GM12878 (cell line): ENCODE results near the gene HLTF. TPM values are rescaled to one million over a fixed set of nuclear protein-coding genes. Genes with fewer than 3 reads are reported as not detected.

Experiments
- ATAC-seq: fragments of 200-7000 bp; cut with Tn5 transposase; 3 replicates; pipeline ENCODE4 v1.9.1; 2020; ENCODE audit warnings: mild to moderate bottlenecking, moderate library complexity
- BruUV-seq: library from RNA; stranded (reverse); fragments of 400-500 nt; replicated peaks from 2 replicates; lab custom pipeline; 2021; lab: Mats Ljungman, UMichigan
- CTCF ChIA-PET: fragments of 300-600 bp; sonication (Branson Sonifier 250); formaldehyde crosslinking; extraction: SDS; loops from one replicate; lab custom pipeline; 2021; ENCODE audit warnings: inconsistent platforms; lab: Yijun Ruan, JAX
- POLR2A ChIA-PET: fragments of 350-600 bp; formaldehyde crosslinking; extraction: SDS; loops from one replicate; lab custom pipeline; 2021; ENCODE audit warnings: inconsistent platforms; lab: Charles Lee
- RAD21 ChIA-PET: fragments of 300-600 bp; sonication (Branson Sonifier 250); formaldehyde crosslinking; loops from one replicate; lab custom pipeline; 2023; ENCODE audit warnings: antibody characterized with exemption; ENCODE audit not compliant: unreplicated experiment; lab: Charles Lee
- SMC1A ChIA-PET: fragments of 300-600 bp; sonication (Branson Sonifier 250); formaldehyde crosslinking; loops from one replicate; lab custom pipeline; 2023; ENCODE audit not compliant: unreplicated experiment, uncharacterized antibody; lab: Charles Lee
- DNase-seq: peaks from one replicate; pipeline ENCODE4 v3.0.0-alpha.2; 2011; ENCODE audit warnings: low read depth, low spot score
- FAIRE-seq: peaks from 3 replicates; lab custom pipeline; 2011; peaks lifted over from hg19 to GRCh38; lab: Jason Lieb, UNC
- H2AFZ ChIP-seq: 2 replicates; pipeline ENCODE4 v1.6.0; 2011; ENCODE audit warnings: low read depth, low read length, control low read depth; ENCODE audit not compliant: control insufficient read depth
- H3K27ac ChIP-seq: 2 replicates; pipeline ENCODE4 v1.5.1; 2011; ENCODE audit warnings: control low read depth; ENCODE audit not compliant: control insufficient read depth, insufficient read depth
- H3K27me3 ChIP-seq, 2 experiments: replicated peaks in 1 of 2; 2 replicates each; pipeline versions ENCODE4 v1.6.0 to v1.6.1; 2011; ENCODE audit warnings: low read length in 1 of 2; ENCODE audit not compliant: control insufficient read depth in 2 of 2, insufficient read depth in 2 of 2
- H3K36me3 ChIP-seq, 2 experiments: 2 replicates each; pipeline ENCODE4 v1.5.1; 2011; ENCODE audit warnings: low read length in 1 of 2; ENCODE audit not compliant: control insufficient read depth in 2 of 2, insufficient read depth in 2 of 2
- H3K4me1 ChIP-seq: 2 replicates; pipeline ENCODE4 v1.6.1; 2011; ENCODE audit warnings: mild to moderate bottlenecking, low read length, moderate library complexity, mixed read lengths; ENCODE audit not compliant: control insufficient read depth, insufficient read depth
- H3K4me2 ChIP-seq: 2 replicates; pipeline ENCODE4 v1.6.0; 2011; ENCODE audit warnings: control low read depth; ENCODE audit not compliant: control insufficient read depth, insufficient read depth
- H3K4me3 ChIP-seq: fragments of 200-600 bp; sonication (generic); 2 replicates; pipeline ENCODE4 v1.5.1; 2016
- H3K79me2 ChIP-seq: 2 replicates; pipeline ENCODE4 v1.6.0; 2011; ENCODE audit warnings: low read length; ENCODE audit not compliant: control insufficient read depth, insufficient read depth
- H3K9ac ChIP-seq: 2 replicates; pipeline ENCODE4 v1.8.0; 2011; ENCODE audit warnings: low read length, control low read depth, mixed read lengths; ENCODE audit not compliant: control insufficient read depth, insufficient read depth
- H3K9me3 ChIP-seq: replicated peaks from 3 replicates; pipeline ENCODE4 v1.5.1; 2011; ENCODE audit warnings: mild to moderate bottlenecking, low read length; ENCODE audit not compliant: control insufficient read depth, insufficient read depth
- H4K20me1 ChIP-seq: 2 replicates; pipeline ENCODE4 v1.6.0; 2011; ENCODE audit not compliant: control insufficient read depth, insufficient read depth
- BRCA1 ChIP-seq: IDR thresholded peaks from 2 replicates; pipeline ENCODE4 v1.6.1; 2011; ENCODE audit warnings: low read depth, low read length, improper control_type of control experiment
- ESRRA ChIP-seq: IDR thresholded peaks from 2 replicates; pipeline ENCODE4 v1.6.1; 2012; ENCODE audit warnings: mild to moderate bottlenecking, low read length, improper control_type of control experiment
- ETV6 ChIP-seq, 2 experiments: fragments of 450-650 bp in 1 of 2; IDR thresholded peaks in 1 of 2; conservative IDR thresholded peaks in 1 of 2; 2 replicates each; pipeline ENCODE4 v1.6.1; 2014; ENCODE audit warnings: antibody characterized with exemption in 1 of 2, borderline replicate concordance in 1 of 2, low read depth in 1 of 2, mild to moderate bottlenecking in 1 of 2, moderate library complexity in 1 of 2
- HDAC2 ChIP-seq: fragments of 200-600 bp; sonication (generic); IDR thresholded peaks from 2 replicates; pipeline ENCODE4 v1.6.1; 2017
- RCOR1 ChIP-seq: conservative IDR thresholded peaks from 2 replicates; pipeline ENCODE4 v1.6.1; 2012; ENCODE audit warnings: low read depth, low read length, improper control_type of control experiment
- SIN3A ChIP-seq: IDR thresholded peaks from 2 replicates; pipeline ENCODE4 v1.6.1; 2012; ENCODE audit warnings: low read depth, low read length, improper control_type of control experiment
- WGBS: methylation state at CpG from one replicate; pipeline ENCODE4 v1.1.6; 2016; ENCODE audit warnings: low lambda C conversion rate; ENCODE audit not compliant: insufficient replicate concordance, insufficient coverage; ENCODE audit errors: missing lambda C conversion rate; 5-methylcytosine and 5-hydroxymethylcytosine counted together
- in situ Hi-C: fragments of 300-500 bp; cut with MboI; formaldehyde crosslinking; loops from 9 replicates; pipeline ENCODE4 v1.14.3; 2018; ENCODE audit warnings: mixed read lengths
- intact Hi-C: fragments of 100-400 bp; cut with micrococcal nuclease; formaldehyde crosslinking; loops from one replicate; pipeline ENCODE4 v1.14.2; 2022; ENCODE audit not compliant: unreplicated experiment
- polyA plus RNA-seq, 11 experiments: library from polyadenylated mRNA; depleted of rRNA in 4 of 11; unstranded in 6 of 11; stranded (reverse) in 5 of 11; fragments of >200 nt; fragmentation: Nextera tagmentation in 4 of 11; fragmentation: Illumina TruSeq in 1 of 11; extraction: Ambion mirVana in 4 of 11; extraction: Trizol in 1 of 11; gene quantifications; 1 replicate in 1 of 11; 2 replicates in 10 of 11; pipeline versions ENCODE4 v1.2.1 to v1.2.3, GENCODE V29; 2011 to 2016; ENCODE audit warnings: inconsistent platforms in 2 of 11, missing spikeins in 2 of 11, low read depth in 1 of 11
- total RNA-seq, 4 experiments: library from RNA; depleted of rRNA in 3 of 4; stranded (reverse); fragments of >200 nt in 3 of 4; fragmentation: Illumina TruSeq in 1 of 4; extraction: Trizol in 1 of 4; gene quantifications; 2 replicates each; pipeline versions ENCODE4 v1.2.1 to v1.2.3, GENCODE V29; 2013 to 2021
- TF ChIP-seq, protein P1 (sequence below): fragments of 450-650 bp; IDR thresholded peaks from 2 replicates; pipeline ENCODE4 v1.6.1; 2017; ENCODE audit warnings: mild to moderate bottlenecking, moderate library complexity
- TF ChIP-seq, protein P2 (sequence below): fragments of 450-650 bp; IDR thresholded peaks from 2 replicates; pipeline ENCODE4 v1.6.1; 2017; ENCODE audit warnings: mild to moderate bottlenecking, moderate library complexity
- TF ChIP-seq, protein P3 (sequence below): fragments of 450-650 bp; formaldehyde crosslinking; IDR thresholded peaks from 2 replicates; pipeline ENCODE4 v1.5.0; 2022; ENCODE audit warnings: mild to moderate bottlenecking, missing genetic modification characterization

HLTF gene
- total and polyA plus RNA-seq, 10 of the 15 experiments (the other 5 are each of a cell fraction or from before 2014, with no cell fraction given) = 13.7 to 50.4 (median 31.7) TPM

DNA sequence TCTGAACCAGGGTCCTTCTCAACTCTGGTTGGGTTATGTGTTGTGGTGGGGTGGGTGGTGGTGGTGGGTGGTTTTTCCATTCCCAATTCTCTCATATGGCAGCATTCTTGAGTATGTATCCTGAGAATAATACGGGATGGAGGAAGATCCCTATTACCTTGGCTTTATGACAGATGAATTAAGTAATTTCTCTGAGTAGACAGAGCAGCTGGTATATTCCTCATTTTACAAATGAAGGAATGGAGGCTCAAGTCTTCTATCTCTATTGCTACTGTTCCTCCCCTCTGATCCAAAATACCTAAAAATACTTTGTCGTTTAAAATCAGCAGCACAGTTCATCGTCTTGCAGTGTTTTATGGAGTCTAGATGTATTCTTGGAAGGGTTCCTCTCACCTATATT lies 84.6 kb downstream of the HLTF start (continued):
- TF ChIP-seq, protein P1, sequence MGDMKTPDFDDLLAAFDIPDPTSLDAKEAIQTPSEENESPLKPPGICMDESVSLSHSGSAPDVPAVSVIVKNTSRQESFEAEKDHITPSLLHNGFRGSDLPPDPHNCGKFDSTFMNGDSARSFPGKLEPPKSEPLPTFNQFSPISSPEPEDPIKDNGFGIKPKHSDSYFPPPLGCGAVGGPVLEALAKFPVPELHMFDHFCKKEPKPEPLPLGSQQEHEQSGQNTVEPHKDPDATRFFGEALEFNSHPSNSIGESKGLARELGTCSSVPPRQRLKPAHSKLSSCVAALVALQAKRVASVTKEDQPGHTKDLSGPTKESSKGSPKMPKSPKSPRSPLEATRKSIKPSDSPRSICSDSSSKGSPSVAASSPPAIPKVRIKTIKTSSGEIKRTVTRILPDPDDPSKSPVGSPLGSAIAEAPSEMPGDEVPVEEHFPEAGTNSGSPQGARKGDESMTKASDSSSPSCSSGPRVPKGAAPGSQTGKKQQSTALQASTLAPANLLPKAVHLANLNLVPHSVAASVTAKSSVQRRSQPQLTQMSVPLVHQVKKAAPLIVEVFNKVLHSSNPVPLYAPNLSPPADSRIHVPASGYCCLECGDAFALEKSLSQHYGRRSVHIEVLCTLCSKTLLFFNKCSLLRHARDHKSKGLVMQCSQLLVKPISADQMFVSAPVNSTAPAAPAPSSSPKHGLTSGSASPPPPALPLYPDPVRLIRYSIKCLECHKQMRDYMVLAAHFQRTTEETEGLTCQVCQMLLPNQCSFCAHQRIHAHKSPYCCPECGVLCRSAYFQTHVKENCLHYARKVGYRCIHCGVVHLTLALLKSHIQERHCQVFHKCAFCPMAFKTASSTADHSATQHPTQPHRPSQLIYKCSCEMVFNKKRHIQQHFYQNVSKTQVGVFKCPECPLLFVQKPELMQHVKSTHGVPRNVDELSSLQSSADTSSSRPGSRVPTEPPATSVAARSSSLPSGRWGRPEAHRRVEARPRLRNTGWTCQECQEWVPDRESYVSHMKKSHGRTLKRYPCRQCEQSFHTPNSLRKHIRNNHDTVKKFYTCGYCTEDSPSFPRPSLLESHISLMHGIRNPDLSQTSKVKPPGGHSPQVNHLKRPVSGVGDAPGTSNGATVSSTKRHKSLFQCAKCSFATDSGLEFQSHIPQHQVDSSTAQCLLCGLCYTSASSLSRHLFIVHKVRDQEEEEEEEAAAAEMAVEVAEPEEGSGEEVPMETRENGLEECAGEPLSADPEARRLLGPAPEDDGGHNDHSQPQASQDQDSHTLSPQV = no peak

DNA sequence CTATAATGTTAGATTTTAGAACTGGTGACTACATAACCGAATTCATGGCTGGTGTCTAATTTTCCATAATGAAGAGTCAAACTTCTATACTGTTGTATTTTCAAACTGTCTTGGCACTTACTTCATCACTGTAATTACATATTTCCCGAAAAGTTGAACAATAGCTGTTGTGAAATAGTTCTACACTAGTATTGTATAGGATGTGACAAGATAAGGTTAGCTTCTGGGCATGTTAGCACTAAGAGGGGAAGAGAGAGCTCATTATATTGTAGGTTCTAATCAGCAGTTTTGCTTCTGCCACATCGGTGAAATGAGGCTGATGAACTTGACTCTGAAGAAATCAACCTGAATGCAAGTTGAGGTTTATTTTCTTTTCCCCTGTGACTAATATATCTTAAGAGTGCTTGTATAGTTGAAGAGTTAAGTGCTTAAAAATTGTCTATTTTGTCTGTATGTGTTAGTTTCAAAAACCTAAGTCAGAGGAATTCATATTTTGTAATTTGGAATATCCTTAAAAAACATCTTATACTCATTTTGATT lies 86.1 kb downstream of the HLTF start:
- peaks cover 22% of the 10 kb centered on the region for H3K4me1 ChIP-seq
- FAIRE-seq = no peak
- H3K27me3 ChIP-seq = no peaks in the 10 kb centered on the region
- RAD21 ChIA-PET = interaction anchor here (1.2 to 1.4 kb wide), 2 partner anchors 9 to 43 kb away, joined by 4 read pairs; partner anchors contain the start of gene GYG1
- H3K9ac ChIP-seq = no peak overlapping the region
- CTCF ChIA-PET = interaction anchor here (1.3 to 1.6 kb wide), 2 partner anchors 8 to 49 kb away, joined by 3 to 4 read pairs; no protein-coding TSS in a partner anchor
- SMC1A ChIA-PET = interaction anchor here (0.6 to 1.7 kb wide), 5 partner anchors 10 to 272 kb away, joined by 3 to 5 read pairs (median 4); no protein-coding TSS in a partner anchor
- in situ Hi-C loops = no loop called here
- no peak overlapping the region for H3K4me3 ChIP-seq
- H3K4me2 ChIP-seq = peak overlapping the region; percentile 22; the same call in 1 of the 2 replicates
- H3K36me3 ChIP-seq = no peaks in the 10 kb centered on the region
- POLR2A ChIA-PET = interaction anchor here (1.7 kb wide), 1 partner anchor 8 kb away, joined by 4 read pairs; the partner anchor contains the start of gene GYG1
- no peaks in the 10 kb centered on the region for H3K9me3 ChIP-seq
- H2AFZ ChIP-seq = no peak overlapping the region
- peak overlapping the region; percentile 15 for H3K27ac ChIP-seq
- no peaks in the 10 kb centered on the region for H3K79me2 ChIP-seq
- BruUV-seq = no TSS peak
- intact Hi-C loops = no loop called here
- 100% methylated on average over 3 of the region's 3 CpGs for WGBS
- ATAC-seq = no peak
- DNase-seq = no peak
- no peaks in the 10 kb centered on the region for H4K20me1 ChIP-seq
- TF ChIP-seq ETV6 (conservative IDR thresholded peaks at IDR 0.05 in 1 of 2, IDR thresholded peaks at IDR 0.05 in 1 of 2; ENCODE audit: borderline replicate concordance in 1 of 2, low read depth in 1 of 2) (no peak), RCOR1 (no peak), HDAC2 (no peak), SIN3A (no peak), ESRRA (no peak), BRCA1 (no peak)
- TF ChIP-seq, protein P2, sequence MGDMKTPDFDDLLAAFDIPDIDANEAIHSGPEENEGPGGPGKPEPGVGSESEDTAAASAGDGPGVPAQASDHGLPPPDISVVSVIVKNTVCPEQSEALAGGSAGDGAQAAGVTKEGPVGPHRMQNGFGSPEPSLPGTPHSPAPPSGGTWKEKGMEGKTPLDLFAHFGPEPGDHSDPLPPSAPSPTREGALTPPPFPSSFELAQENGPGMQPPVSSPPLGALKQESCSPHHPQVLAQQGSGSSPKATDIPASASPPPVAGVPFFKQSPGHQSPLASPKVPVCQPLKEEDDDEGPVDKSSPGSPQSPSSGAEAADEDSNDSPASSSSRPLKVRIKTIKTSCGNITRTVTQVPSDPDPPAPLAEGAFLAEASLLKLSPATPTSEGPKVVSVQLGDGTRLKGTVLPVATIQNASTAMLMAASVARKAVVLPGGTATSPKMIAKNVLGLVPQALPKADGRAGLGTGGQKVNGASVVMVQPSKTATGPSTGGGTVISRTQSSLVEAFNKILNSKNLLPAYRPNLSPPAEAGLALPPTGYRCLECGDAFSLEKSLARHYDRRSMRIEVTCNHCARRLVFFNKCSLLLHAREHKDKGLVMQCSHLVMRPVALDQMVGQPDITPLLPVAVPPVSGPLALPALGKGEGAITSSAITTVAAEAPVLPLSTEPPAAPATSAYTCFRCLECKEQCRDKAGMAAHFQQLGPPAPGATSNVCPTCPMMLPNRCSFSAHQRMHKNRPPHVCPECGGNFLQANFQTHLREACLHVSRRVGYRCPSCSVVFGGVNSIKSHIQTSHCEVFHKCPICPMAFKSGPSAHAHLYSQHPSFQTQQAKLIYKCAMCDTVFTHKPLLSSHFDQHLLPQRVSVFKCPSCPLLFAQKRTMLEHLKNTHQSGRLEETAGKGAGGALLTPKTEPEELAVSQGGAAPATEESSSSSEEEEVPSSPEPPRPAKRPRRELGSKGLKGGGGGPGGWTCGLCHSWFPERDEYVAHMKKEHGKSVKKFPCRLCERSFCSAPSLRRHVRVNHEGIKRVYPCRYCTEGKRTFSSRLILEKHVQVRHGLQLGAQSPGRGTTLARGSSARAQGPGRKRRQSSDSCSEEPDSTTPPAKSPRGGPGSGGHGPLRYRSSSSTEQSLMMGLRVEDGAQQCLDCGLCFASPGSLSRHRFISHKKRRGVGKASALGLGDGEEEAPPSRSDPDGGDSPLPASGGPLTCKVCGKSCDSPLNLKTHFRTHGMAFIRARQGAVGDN = no peak
- TF ChIP-seq, protein P3, sequence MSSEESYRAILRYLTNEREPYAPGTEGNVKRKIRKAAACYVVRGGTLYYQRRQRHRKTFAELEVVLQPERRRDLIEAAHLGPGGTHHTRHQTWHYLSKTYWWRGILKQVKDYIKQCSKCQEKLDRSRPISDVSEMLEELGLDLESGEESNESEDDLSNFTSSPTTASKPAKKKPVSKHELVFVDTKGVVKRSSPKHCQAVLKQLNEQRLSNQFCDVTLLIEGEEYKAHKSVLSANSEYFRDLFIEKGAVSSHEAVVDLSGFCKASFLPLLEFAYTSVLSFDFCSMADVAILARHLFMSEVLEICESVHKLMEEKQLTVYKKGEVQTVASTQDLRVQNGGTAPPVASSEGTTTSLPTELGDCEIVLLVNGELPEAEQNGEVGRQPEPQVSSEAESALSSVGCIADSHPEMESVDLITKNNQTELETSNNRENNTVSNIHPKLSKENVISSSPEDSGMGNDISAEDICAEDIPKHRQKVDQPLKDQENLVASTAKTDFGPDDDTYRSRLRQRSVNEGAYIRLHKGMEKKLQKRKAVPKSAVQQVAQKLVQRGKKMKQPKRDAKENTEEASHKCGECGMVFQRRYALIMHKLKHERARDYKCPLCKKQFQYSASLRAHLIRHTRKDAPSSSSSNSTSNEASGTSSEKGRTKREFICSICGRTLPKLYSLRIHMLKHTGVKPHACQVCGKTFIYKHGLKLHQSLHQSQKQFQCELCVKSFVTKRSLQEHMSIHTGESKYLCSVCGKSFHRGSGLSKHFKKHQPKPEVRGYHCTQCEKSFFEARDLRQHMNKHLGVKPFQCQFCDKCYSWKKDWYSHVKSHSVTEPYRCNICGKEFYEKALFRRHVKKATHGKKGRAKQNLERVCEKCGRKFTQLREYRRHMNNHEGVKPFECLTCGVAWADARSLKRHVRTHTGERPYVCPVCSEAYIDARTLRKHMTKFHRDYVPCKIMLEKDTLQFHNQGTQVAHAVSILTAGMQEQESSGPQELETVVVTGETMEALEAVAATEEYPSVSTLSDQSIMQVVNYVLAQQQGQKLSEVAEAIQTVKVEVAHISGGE (CRISPR knock-in tag) = no peak
